ENCODE measurements around the gene DSCAM. TPM values are rescaled to one million over a fixed set of nuclear protein-coding genes. Genes with fewer than 3 reads are reported as not detected.
A peak's percentile ranks its signal among the peaks of the same experiment; 100 is the strongest.

DSCAM gene
- total and polyA plus RNA-seq, 12 donors = under 0.01 to 0.11 (median 0.07) TPM; not detected in 5

- no peaks in the 10 kb centered on the region for H3K36me3 ChIP-seq (replicated peaks in 1 of 2)
- no peak overlapping the region for H3K27ac ChIP-seq
- no peak overlapping the region for H3K4me3 ChIP-seq
- intact Hi-C loops (cut with DNase I) = no loop called here
- TF ChIP-seq CTCF (IDR thresholded peaks at IDR 0.05) (no peak), POLR2A (IDR thresholded peaks at IDR 0.05) (no peak)
- no peaks in the 10 kb centered on the region for H3K27me3 ChIP-seq
- DNase-seq = no peak
- no peaks in the 10 kb centered on the region for H3K4me1 ChIP-seq (replicated peaks in 1 of 2)
- no peaks in the 10 kb centered on the region for H3K9me3 ChIP-seq (replicated peaks in 1 of 3)
- WGBS, 4 donors = 74 to 78% (median 75%) methylated on average over 10 of the region's 10 CpGs
Observed at GRCh38 chr21:40531016-40531415, 315.9 kb downstream of the DSCAM start.

GRCh38 chr21:40517646-40518045 lies 329.3 kb downstream of the DSCAM start:
- TF ChIP-seq POLR2A (IDR thresholded peaks at IDR 0.05) (no peak), CTCF (IDR thresholded peaks at IDR 0.05) (no peak)
- no peaks in the 10 kb centered on the region for H3K36me3 ChIP-seq (replicated peaks in 1 of 2)

GRCh38 chr21:40516335-40516734 lies 330.6 kb downstream of the DSCAM start:
- intact Hi-C loops (cut with DNase I) = no loop called here
- TF ChIP-seq POLR2A (IDR thresholded peaks at IDR 0.05) = no peak
- no peak for TF ChIP-seq CTCF (IDR thresholded peaks at IDR 0.05)
- peak; percentile 29 to 72 (median 46) for DNase-seq

More at GRCh38 chr21:40517646-40518045, 329.3 kb downstream of the DSCAM start:
- no peak overlapping the region for H3K4me3 ChIP-seq
- DNase-seq = no peak
- H3K9me3 ChIP-seq (replicated peaks in 1 of 3) = no peaks in the 10 kb centered on the region
- no peaks in the 10 kb centered on the region for H3K4me1 ChIP-seq (replicated peaks in 1 of 2)
- intact Hi-C loops (cut with DNase I) = no loop called here
- H3K27me3 ChIP-seq = no peaks in the 10 kb centered on the region
- H3K27ac ChIP-seq = no peak overlapping the region

GRCh38 chr21:40512590-40512989 lies 334.4 kb downstream of the DSCAM start:
- peak in 3 of 6 experiments; percentile 10 to 24 (median 24) for TF ChIP-seq CTCF (IDR thresholded peaks at IDR 0.05)
- TF ChIP-seq POLR2A (IDR thresholded peaks at IDR 0.05) = no peak
- Histone ChIP-seq H3K27ac (no peak overlapping the region), H3K27me3 (no peaks in the 10 kb centered on the region), H3K9me3 (replicated peaks in 1 of 3) (no peaks in the 10 kb centered on the region), H3K4me3 (no peak overlapping the region), H3K36me3 (replicated peaks in 1 of 2) (no peaks in the 10 kb centered on the region), H3K4me1 (replicated peaks in 1 of 2) (no peaks in the 10 kb centered on the region)
- intact Hi-C loops (cut with DNase I) = no loop called here
- WGBS, 4 donors = 77 to 81% (median 79%) methylated on average over 11 of the region's 11 CpGs
- DNase-seq = peak in 1 of 7 donors; percentile 2

More at GRCh38 chr21:40516335-40516734, 330.6 kb downstream of the DSCAM start:
- Histone ChIP-seq H3K4me3 (no peak overlapping the region), H3K27ac (peak overlapping the region in 1 of 5 donors; percentile 1), H3K4me1 (replicated peaks in 1 of 2) (no peaks in the 10 kb centered on the region), H3K27me3 (no peaks in the 10 kb centered on the region), H3K36me3 (replicated peaks in 1 of 2) (no peaks in the 10 kb centered on the region), H3K9me3 (replicated peaks in 1 of 3) (no peaks in the 10 kb centered on the region)
- 22 to 30% (median 26%) methylated on average over 7 to 8 of the region's 8 CpGs for WGBS, 4 donors
